PC-9 (cell line): ENCODE results near the gene SMAGP. TPM values are rescaled to one million over a fixed set of nuclear protein-coding genes. Genes with fewer than 3 reads are reported as not detected.
A peak's percentile ranks its signal among the peaks of the same experiment; 100 is the strongest.

Source experiments
- BruUV-seq: library from RNA; stranded (reverse); fragments of 400-500 nt; replicated peaks from 2 replicates; lab custom pipeline; 2021; lab: Mats Ljungman, UMichigan
- CTCF ChIA-PET: fragments of 300-600 bp; sonication (Branson Sonifier 250); formaldehyde crosslinking; loops from one replicate; lab custom pipeline; 2022; ENCODE audit warnings: antibody characterized with exemption; lab: Charles Lee
- POLR2A ChIA-PET: fragments of 300-600 bp; sonication (Branson Sonifier 250); formaldehyde crosslinking; loops from one replicate; lab custom pipeline; 2022; ENCODE audit warnings: antibody characterized with exemption; ENCODE audit not compliant: unreplicated experiment; lab: Charles Lee
- DNase-seq, 2 experiments: peaks; one replicate each; pipeline versions ENCODE4 v3.0.0 to v3.0.0-alpha.2; 2015 to 2022; ENCODE audit warnings: mixed read lengths in 1 of 2
- H2AFZ ChIP-seq: fragments of 200-600 bp; sonication (generic); 2 replicates; pipeline ENCODE4 v1.8.1; 2017; ENCODE audit warnings: antibody characterized with exemption
- H3F3A ChIP-seq: fragments of 200-600 bp; sonication (generic); 2 replicates; pipeline ENCODE4 v1.8.1; 2017; ENCODE audit warnings: antibody characterized with exemption, mild to moderate bottlenecking, low read depth; ENCODE audit not compliant: insufficient read depth
- H3K27ac ChIP-seq: fragments of 200-600 bp; sonication (generic); 2 replicates; pipeline ENCODE4 v1.6.1; 2016; ENCODE audit warnings: mixed run types
- H3K27me3 ChIP-seq: fragments of 200-600 bp; sonication (generic); 2 replicates; pipeline ENCODE4 v1.6.1; 2016; ENCODE audit warnings: low read depth, mixed run types; ENCODE audit not compliant: insufficient read depth
- H3K36me3 ChIP-seq: fragments of 200-600 bp; sonication (generic); 2 replicates; pipeline ENCODE4 v1.6.1; 2016; ENCODE audit warnings: low read depth, mixed run types
- H3K4me1 ChIP-seq: fragments of 200-600 bp; sonication (generic); replicated peaks from 2 replicates; pipeline ENCODE4 v1.6.1; 2016; ENCODE audit warnings: mixed run types; ENCODE audit not compliant: insufficient read depth
- H3K4me2 ChIP-seq: fragments of 200-600 bp; sonication (generic); 2 replicates; pipeline ENCODE4 v1.6.1; 2017; ENCODE audit warnings: mixed run types
- H3K4me3 ChIP-seq: fragments of 200-600 bp; sonication (generic); 2 replicates; pipeline ENCODE4 v1.6.1; 2016; ENCODE audit warnings: mixed run types
- H3K79me2 ChIP-seq: fragments of 200-600 bp; sonication (generic); 2 replicates; pipeline ENCODE4 v1.6.1; 2017; ENCODE audit warnings: low read depth, mixed run types
- H3K9me2 ChIP-seq: fragments of 200-600 bp; sonication (generic); 2 replicates; pipeline ENCODE4 v1.8.1; 2017; ENCODE audit warnings: mild to moderate bottlenecking; ENCODE audit not compliant: insufficient read depth
- H3K9me3 ChIP-seq: fragments of 200-600 bp; sonication (generic); 2 replicates; pipeline ENCODE4 v1.8.1; 2016; ENCODE audit warnings: low read depth; ENCODE audit not compliant: insufficient read depth
- H4K20me1 ChIP-seq: fragments of 200-600 bp; sonication (generic); 2 replicates; pipeline ENCODE4 v1.8.1; 2017; ENCODE audit not compliant: insufficient read depth
- CTCF ChIP-seq: fragments of 200-600 bp; sonication (generic); conservative IDR thresholded peaks from 2 replicates; pipeline ENCODE4 v1.6.1; 2017; ENCODE audit warnings: mixed run types, antibody characterized with exemption, mild to moderate bottlenecking, moderate library complexity
- EZH2 ChIP-seq: fragments of 200-600 bp; sonication (generic); IDR thresholded peaks from 2 replicates; pipeline ENCODE4 v1.8.0; 2017; ENCODE audit warnings: antibody characterized with exemption, low read depth
- intact Hi-C: fragments of 100-400 bp; cut with micrococcal nuclease; formaldehyde crosslinking; loops from one replicate; pipeline ENCODE4 v1.10.0; 2022; ENCODE audit not compliant: unreplicated experiment
- total RNA-seq: library from RNA; stranded (reverse); gene quantifications from 2 replicates; pipeline ENCODE4 v1.2.3, GENCODE V29; 2021

The SMAGP gene
- total RNA-seq, 1 experiment from 2014 or later = 36.3 TPM

- Histone ChIP-seq H3F3A (peaks cover 12% of the 10 kb centered on the region; the same call in 1 of the 2 replicates), H3K4me2 (peak within 1 kb of the TSS; percentile 92), H3K79me2 (no peaks in the 10 kb centered on the region), H3K4me1 (peaks cover 9% of the 10 kb centered on the region), H3K4me3 (peak within 1 kb of the TSS; percentile 70), H3K9me2 (no peaks in the 10 kb centered on the region), H2AFZ (peak within 1 kb of the TSS; percentile 83), H3K27me3 (no peaks in the 10 kb centered on the region), H3K27ac (no peak within 1 kb of the TSS), H3K9me3 (no peaks in the 10 kb centered on the region), H3K36me3 (no peaks in the 10 kb centered on the region), H4K20me1 (no peaks in the 10 kb centered on the region)
- ChIA-PET POLR2A (interaction anchor here (0.5 to 1.3 kb wide), 5 partner anchors 20 to 994 kb away, joined by 3 to 11 read pairs (median 5); partner anchors contain the start of gene DAZAP2), CTCF (interaction anchor here (0.5 to 0.7 kb wide), 5 partner anchors 25 to 1451 kb away, joined by 3 to 5 read pairs (median 4); no protein-coding TSS in a partner anchor)
- intact Hi-C loops = no loop called here
- TSS peak; percentile 53 for BruUV-seq
- no peak for TF ChIP-seq EZH2
- TF ChIP-seq CTCF = peak; percentile 69
- peak; percentile 62 to 63 for DNase-seq
Observed at GRCh38 chr12:51217968-51218606, 52.1 kb downstream of the SMAGP start, which contains the start of gene POU6F1. Gene POU6F1, minus strand, starts transcription at chr12:51218062. Its CDS starts 11,226 bp downstream, at chr12:51206836.

- Histone ChIP-seq H3K36me3 (no peaks in the 10 kb centered on the region), H3F3A (peaks cover 12% of the 10 kb centered on the region; the same call in 1 of the 2 replicates), H2AFZ (peak overlapping the region; percentile 83), H3K9me3 (no peaks in the 10 kb centered on the region), H4K20me1 (no peaks in the 10 kb centered on the region), H3K4me1 (peaks cover 9% of the 10 kb centered on the region), H3K27me3 (no peaks in the 10 kb centered on the region), H3K4me2 (peak overlapping the region; percentile 92), H3K4me3 (peak overlapping the region; percentile 70), H3K9me2 (no peaks in the 10 kb centered on the region), H3K27ac (no peak overlapping the region), H3K79me2 (no peaks in the 10 kb centered on the region)
- ChIA-PET POLR2A (interaction anchor here (0.5 to 1.3 kb wide), 5 partner anchors 11 to 993 kb away, joined by 3 to 16 read pairs (median 10); partner anchors contain the start of gene DAZAP2), CTCF (interaction anchor here (0.6 to 0.7 kb wide), 3 partner anchors 26 to 1316 kb away, joined by 5 to 10 read pairs (median 5); no protein-coding TSS in a partner anchor)
- BruUV-seq = no TSS peak
- intact Hi-C loops = no loop called here
- TF ChIP-seq CTCF (no peak), EZH2 (no peak)
- DNase-seq = peak in 1 of 2 experiments; percentile 34
Observed at GRCh38 chr12:51217133-51217967, 52.9 kb downstream of the SMAGP start.

- Histone ChIP-seq H3K36me3 (no peaks in the 10 kb centered on the region), H3K4me1 (peaks cover 9% of the 10 kb centered on the region), H3K27ac (no peak overlapping the region), H3F3A (peaks cover 12% of the 10 kb centered on the region; the same call in 1 of the 2 replicates), H3K27me3 (no peaks in the 10 kb centered on the region), H3K4me2 (no peak overlapping the region; the same call in 1 of the 2 replicates), H4K20me1 (no peaks in the 10 kb centered on the region), H3K9me2 (no peaks in the 10 kb centered on the region), H3K9me3 (no peaks in the 10 kb centered on the region), H2AFZ (no peak overlapping the region), H3K79me2 (no peaks in the 10 kb centered on the region), H3K4me3 (no peak overlapping the region)
- no peak for DNase-seq
- intact Hi-C loops = no loop called here
- BruUV-seq = no TSS peak
- POLR2A ChIA-PET = interaction anchor here (0.5 kb wide), 1 partner anchor 11 kb away, joined by 16 read pairs; no protein-coding TSS in a partner anchor
- TF ChIP-seq EZH2 = no peak
- no peak for TF ChIP-seq CTCF
- CTCF ChIA-PET = no interaction called here
Observed at GRCh38 chr12:51216642-51217041, 53.6 kb downstream of the SMAGP start.
